Right atrium auricular region (tissue), 2 donors: ENCODE measurements around the gene NOS1AP. TPM values are rescaled to one million over a fixed set of nuclear protein-coding genes. Genes with fewer than 3 reads are reported as not detected.

ENCODE experiments used
- DNase-seq: peaks from one replicate; pipeline ENCODE4 v3.0.0-alpha.2; 2019; ENCODE audit warnings: low spot score
- H3K27ac ChIP-seq, 2 donors: fragments of 200-600 bp; sonication (generic); 1 replicate in 1 of 2; 2 replicates in 1 of 2; pipeline ENCODE4 v1.5.1; 2016 to 2019
- H3K27me3 ChIP-seq, 2 donors: fragments of 200-600 bp; sonication (generic); one replicate each; pipeline versions ENCODE4 v1.5.1 to v1.6.0; 2017 to 2019
- H3K36me3 ChIP-seq: fragments of 200-600 bp; sonication (generic); one replicate; pipeline ENCODE4 v1.5.1; 2016
- H3K4me1 ChIP-seq, 2 donors: fragments of 200-600 bp; sonication (generic); one replicate each; pipeline versions ENCODE4 v1.5.1 to v1.6.0; 2017 to 2019
- H3K4me3 ChIP-seq, 2 donors: fragments of 200-600 bp; sonication (generic); 1 replicate in 1 of 2; 2 replicates in 1 of 2; pipeline ENCODE4 v1.5.1; 2017 to 2019; ENCODE audit warnings: mild to moderate bottlenecking in 1 of 2, moderate library complexity in 1 of 2
- H3K9me3 ChIP-seq, 2 donors: fragments of 200-600 bp; sonication (generic); one replicate each; pipeline ENCODE4 v1.5.1; 2019
- total RNA-seq, 2 donors: library from RNA; depleted of rRNA; stranded (reverse); fragments of >200 nt; gene quantifications; one replicate each; pipeline ENCODE4 v1.1.0, GENCODE V29; 2016
- TF ChIP-seq, protein P1 (sequence below), 2 donors: fragments of 200-600 bp; sonication (generic); IDR thresholded peaks; one replicate each; pipeline ENCODE4 v1.5.1; 2019; ENCODE audit warnings: antibody characterized with exemption in 2 of 2

NOS1AP gene
- total RNA-seq, 2 donors from 2014 or later = 2.2 to 2.4 TPM

DNA sequence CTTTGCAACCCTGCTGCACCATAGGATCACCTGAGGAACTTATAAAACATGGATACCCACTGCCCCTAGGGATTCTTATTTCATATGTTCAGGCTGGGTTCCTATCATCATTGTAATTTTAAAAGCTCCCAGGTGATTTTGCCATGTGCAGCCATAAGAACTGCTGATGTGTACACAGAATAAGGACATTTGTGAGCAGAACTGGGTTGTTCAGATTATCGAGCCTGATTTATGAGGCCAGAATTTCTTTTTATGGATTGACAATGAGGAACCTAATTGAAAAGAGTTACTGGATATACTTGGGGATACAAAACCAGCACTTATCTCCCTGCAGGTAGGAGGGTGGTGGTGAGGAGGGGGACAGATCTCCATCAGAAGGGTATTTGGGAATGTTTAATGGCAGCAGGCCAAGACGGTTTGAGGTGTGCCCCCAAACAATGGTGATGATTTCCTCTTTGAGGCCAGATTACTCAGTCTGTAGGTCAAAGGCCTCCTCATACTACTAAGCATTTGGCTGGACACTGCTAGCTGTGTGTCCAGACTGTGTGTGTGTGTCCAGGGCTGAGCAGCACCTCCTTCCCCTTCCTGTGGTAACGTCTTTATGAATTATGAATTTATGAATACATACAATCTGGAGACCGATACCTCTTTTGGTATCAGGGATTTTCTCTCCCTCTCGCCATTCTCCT lies 18.9 kb downstream of the NOS1AP start:
- TF ChIP-seq, protein P1, sequence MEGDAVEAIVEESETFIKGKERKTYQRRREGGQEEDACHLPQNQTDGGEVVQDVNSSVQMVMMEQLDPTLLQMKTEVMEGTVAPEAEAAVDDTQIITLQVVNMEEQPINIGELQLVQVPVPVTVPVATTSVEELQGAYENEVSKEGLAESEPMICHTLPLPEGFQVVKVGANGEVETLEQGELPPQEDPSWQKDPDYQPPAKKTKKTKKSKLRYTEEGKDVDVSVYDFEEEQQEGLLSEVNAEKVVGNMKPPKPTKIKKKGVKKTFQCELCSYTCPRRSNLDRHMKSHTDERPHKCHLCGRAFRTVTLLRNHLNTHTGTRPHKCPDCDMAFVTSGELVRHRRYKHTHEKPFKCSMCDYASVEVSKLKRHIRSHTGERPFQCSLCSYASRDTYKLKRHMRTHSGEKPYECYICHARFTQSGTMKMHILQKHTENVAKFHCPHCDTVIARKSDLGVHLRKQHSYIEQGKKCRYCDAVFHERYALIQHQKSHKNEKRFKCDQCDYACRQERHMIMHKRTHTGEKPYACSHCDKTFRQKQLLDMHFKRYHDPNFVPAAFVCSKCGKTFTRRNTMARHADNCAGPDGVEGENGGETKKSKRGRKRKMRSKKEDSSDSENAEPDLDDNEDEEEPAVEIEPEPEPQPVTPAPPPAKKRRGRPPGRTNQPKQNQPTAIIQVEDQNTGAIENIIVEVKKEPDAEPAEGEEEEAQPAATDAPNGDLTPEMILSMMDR (IDR thresholded peaks at IDR 0.05) = no peak
- no peaks in the 10 kb centered on the region for H3K36me3 ChIP-seq
- H3K9me3 ChIP-seq = peaks cover 0 to 6% of the 10 kb centered on the region in 2 donors
- no peak overlapping the region for H3K27ac ChIP-seq
- H3K4me3 ChIP-seq = no peak overlapping the region
- DNase-seq = no peak
- H3K27me3 ChIP-seq = no peaks in the 10 kb centered on the region
- peaks cover 0 to 10% of the 10 kb centered on the region in 2 donors for H3K4me1 ChIP-seq

DNA sequence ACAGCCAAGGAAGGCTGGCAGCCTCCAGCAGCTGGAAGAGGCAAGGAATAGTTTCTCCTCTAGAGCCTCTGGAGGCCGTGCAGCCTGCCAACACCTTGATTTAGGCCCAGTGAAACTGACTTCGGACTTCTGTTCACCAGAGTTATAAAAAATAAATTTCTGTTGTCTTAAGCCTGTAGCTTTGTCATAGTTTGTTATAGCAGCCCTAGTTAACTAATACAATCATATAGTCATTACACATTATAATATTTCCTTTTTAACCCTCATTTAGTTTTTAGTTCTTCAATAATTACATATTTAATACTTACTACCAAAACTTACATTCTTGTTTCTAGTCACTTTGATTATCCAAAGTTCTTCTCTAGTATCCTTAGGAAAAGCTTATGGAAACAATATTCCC lies 20.3 kb downstream of the NOS1AP start:
- TF ChIP-seq, protein P1 (IDR thresholded peaks at IDR 0.05) = no peak
- DNase-seq = no peak
- H3K4me1 ChIP-seq = peaks cover 0 to 10% of the 10 kb centered on the region in 2 donors
- no peaks in the 10 kb centered on the region for H3K36me3 ChIP-seq
- no peak overlapping the region for H3K27ac ChIP-seq
- no peak overlapping the region for H3K4me3 ChIP-seq
- H3K9me3 ChIP-seq = peaks cover 0 to 6% of the 10 kb centered on the region in 2 donors
- H3K27me3 ChIP-seq = no peaks in the 10 kb centered on the region

DNA sequence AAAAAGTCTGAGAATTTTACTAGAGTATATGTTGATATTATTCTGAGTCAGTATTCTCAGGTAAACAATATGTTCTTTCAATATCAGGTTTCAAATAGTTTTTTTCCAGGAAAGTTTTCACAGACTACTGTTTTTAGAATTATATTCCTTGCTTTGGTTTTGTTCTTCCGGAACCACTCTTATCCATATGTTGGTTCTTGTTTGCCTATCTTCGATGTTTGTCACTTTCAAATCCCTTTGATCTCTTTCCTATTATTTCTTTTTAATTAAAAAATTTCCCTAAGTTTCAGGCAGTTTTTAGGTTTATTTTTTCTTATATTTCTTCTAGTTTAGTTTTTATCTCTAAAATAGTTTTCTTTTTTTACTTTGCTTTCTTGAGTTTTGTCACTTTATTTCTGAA lies 20.9 kb downstream of the NOS1AP start:
- peaks cover 0 to 6% of the 10 kb centered on the region in 2 donors for H3K9me3 ChIP-seq
- no peaks in the 10 kb centered on the region for H3K27me3 ChIP-seq
- no peaks in the 10 kb centered on the region for H3K36me3 ChIP-seq
- no peak overlapping the region for H3K4me3 ChIP-seq
- no peak overlapping the region for H3K27ac ChIP-seq
- DNase-seq = no peak
- TF ChIP-seq, protein P1 (IDR thresholded peaks at IDR 0.05) = no peak
- H3K4me1 ChIP-seq = peaks cover 0 to 10% of the 10 kb centered on the region in 2 donors

DNA sequence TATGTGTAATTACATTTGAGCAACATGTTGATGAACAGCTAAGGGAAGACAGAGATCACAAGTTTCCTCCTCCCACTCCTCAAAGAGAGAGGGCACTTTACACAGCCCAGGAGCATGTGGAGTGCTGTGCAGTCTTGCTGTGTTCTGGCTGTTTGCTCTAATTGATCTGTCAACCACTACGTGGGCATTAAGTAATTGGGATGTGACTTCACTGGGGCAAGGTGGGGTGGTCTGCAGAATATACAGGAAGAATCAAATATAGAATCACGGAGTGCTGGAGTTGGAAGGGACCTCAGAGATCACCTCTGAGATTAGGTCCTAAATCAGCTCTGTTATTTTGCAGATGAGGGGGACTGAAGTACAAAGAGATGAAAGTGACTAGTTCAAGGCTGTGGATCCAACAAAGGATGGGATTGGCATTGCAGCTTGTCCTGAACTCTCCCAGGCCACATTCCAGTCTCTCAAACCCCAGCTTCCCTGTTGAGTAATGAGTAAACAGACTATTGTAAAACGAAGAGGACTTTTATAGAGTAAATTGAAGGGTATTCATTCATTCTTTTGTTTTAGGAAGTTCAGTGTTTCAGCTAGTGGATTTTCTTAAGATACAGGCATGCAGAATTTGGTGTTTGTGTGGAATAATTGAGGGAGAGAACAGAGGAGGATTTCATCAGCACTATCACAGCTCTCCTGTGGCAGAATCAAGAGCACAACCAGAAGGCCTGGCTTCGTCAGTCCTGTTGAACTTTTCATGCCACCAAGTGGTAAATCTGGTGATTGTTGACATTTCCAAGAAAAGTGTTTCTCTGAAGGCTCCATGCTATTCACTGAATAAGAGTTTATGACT lies 22.4 kb downstream of the NOS1AP start:
- TF ChIP-seq, protein P1 (IDR thresholded peaks at IDR 0.05) = no peak
- Histone ChIP-seq H3K27me3 (no peaks in the 10 kb centered on the region), H3K4me1 (peaks cover 0 to 10% of the 10 kb centered on the region in 2 donors), H3K36me3 (no peaks in the 10 kb centered on the region), H3K9me3 (peaks cover 0 to 6% of the 10 kb centered on the region in 2 donors), H3K4me3 (no peak overlapping the region), H3K27ac (no peak overlapping the region)
- DNase-seq = no peak

DNA sequence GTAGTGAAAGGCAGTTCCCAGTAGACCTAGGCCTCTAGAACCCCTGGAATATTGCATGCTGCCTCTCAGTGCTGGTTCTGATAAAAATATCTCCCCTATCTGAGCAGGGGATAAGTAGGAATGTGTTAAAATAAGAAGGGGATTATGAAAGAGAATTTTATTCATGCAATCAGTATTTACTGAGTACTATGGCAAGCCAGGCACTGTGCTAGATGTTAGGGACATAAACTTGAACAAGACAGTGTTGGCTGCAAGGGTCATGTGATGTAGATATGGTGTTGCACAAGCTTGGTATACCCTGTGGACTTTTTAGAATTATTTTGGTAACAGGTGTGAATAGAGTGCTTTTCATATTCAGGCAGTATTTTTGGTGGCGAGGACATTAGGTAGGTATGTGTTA lies 23.6 kb downstream of the NOS1AP start:
- Histone ChIP-seq H3K9me3 (peaks cover 0 to 6% of the 10 kb centered on the region in 2 donors), H3K27ac (no peak overlapping the region), H3K4me1 (peaks cover 0 to 10% of the 10 kb centered on the region in 2 donors), H3K27me3 (no peaks in the 10 kb centered on the region), H3K4me3 (no peak overlapping the region), H3K36me3 (no peaks in the 10 kb centered on the region)
- TF ChIP-seq, protein P1 (IDR thresholded peaks at IDR 0.05) = no peak
- DNase-seq = no peak
